H1 (cell line): ENCODE measurements around the gene RAD50. TPM values are rescaled to one million over a fixed set of nuclear protein-coding genes. Genes with fewer than 3 reads are reported as not detected.
A peak's percentile ranks its signal among the peaks of the same experiment; 100 is the strongest.

Source experiments
- CTCF ChIA-PET: fragments of 300-600 bp; sonication (Branson Sonifier 250); formaldehyde crosslinking; loops from one replicate; lab custom pipeline; 2021; ENCODE audit not compliant: partially characterized antibody; lab: Charles Lee
- POLR2A ChIA-PET: fragments of 300-600 bp; sonication (Branson Sonifier 250); formaldehyde crosslinking; loops from one replicate; lab custom pipeline; 2021; ENCODE audit warnings: inconsistent platforms; ENCODE audit not compliant: partially characterized antibody; lab: Charles Lee
- DNase-seq, 2 experiments: peaks; one replicate each; pipeline versions ENCODE4 v3.0.0 to v3.0.0-alpha.2; 2010 to 2022; ENCODE audit warnings: low spot score in 2 of 2, low read depth in 1 of 2, mixed read lengths in 1 of 2
- FAIRE-seq: peaks from 2 replicates; lab custom pipeline; 2011; peaks lifted over from hg19 to GRCh38; lab: Jason Lieb, UNC
- H2AFZ ChIP-seq: 2 replicates; pipeline ENCODE4 v1.8.1; 2012; ENCODE audit warnings: low read length, inconsistent platforms
- H2AK5ac ChIP-seq: 2 replicates; pipeline ENCODE4 v1.6.1; 2013; ENCODE audit warnings: low read depth, low read length
- H2BK120ac ChIP-seq: replicated peaks from 2 replicates; pipeline ENCODE3; 2013; ENCODE audit warnings: low read depth, low read length, inconsistent platforms
- H2BK12ac ChIP-seq: 2 replicates; pipeline ENCODE4 v1.6.1; 2013; ENCODE audit warnings: low read depth, low read length
- H2BK15ac ChIP-seq: 2 replicates; pipeline ENCODE4 v1.6.1; 2013; ENCODE audit warnings: low read length
- H2BK20ac ChIP-seq: 2 replicates; pipeline ENCODE4 v1.6.1; 2013; ENCODE audit warnings: low read length
- H2BK5ac ChIP-seq: 2 replicates; pipeline ENCODE4 v1.6.1; 2013; ENCODE audit warnings: low read depth, low read length
- H3K14ac ChIP-seq: 2 replicates; pipeline ENCODE4 v1.6.1; 2013; ENCODE audit warnings: inconsistent platforms; ENCODE audit not compliant: insufficient read length
- H3K18ac ChIP-seq: 2 replicates; pipeline ENCODE4 v1.6.1; 2013; ENCODE audit warnings: low read length; ENCODE audit errors: extremely low read depth
- H3K23ac ChIP-seq: 2 replicates; pipeline ENCODE4 v1.6.1; 2013; ENCODE audit warnings: inconsistent platforms; ENCODE audit not compliant: insufficient read length
- H3K23me2 ChIP-seq: 2 replicates; pipeline ENCODE4 v1.6.1; 2013; ENCODE audit warnings: low read depth, low read length
- H3K27ac ChIP-seq: 2 replicates; pipeline ENCODE4 v1.6.1; 2011; ENCODE audit warnings: low read depth, low read length, inconsistent platforms
- H3K27me3 ChIP-seq, 4 experiments: replicated peaks in 1 of 4; 1 replicate in 1 of 4; 2 replicates in 3 of 4; pipeline versions ENCODE4 v1.6.1 to v1.8.1; 2011 to 2013; ENCODE audit warnings: low read length in 3 of 4, mild to moderate bottlenecking in 3 of 4, inconsistent platforms in 2 of 4, mixed read lengths in 2 of 4, moderate library complexity in 1 of 4; ENCODE audit not compliant: control insufficient read depth in 3 of 4, insufficient read depth in 3 of 4; ENCODE audit errors: extremely low read depth in 1 of 4
- H3K36me3 ChIP-seq, 4 experiments: 2 replicates each; pipeline versions ENCODE4 v1.6.1 to v1.8.1; 2011 to 2013; ENCODE audit warnings: mild to moderate bottlenecking in 4 of 4, low read length in 3 of 4, moderate library complexity in 2 of 4, control low read depth in 1 of 4, inconsistent platforms in 1 of 4; ENCODE audit not compliant: insufficient read depth in 4 of 4, control insufficient read depth in 2 of 4
- H3K4ac ChIP-seq: replicated peaks from 2 replicates; pipeline ENCODE3; 2013; ENCODE audit warnings: low read length, low read depth, mixed read lengths, inconsistent platforms; ENCODE audit not compliant: insufficient read length
- H3K4me1 ChIP-seq, 4 experiments: replicated peaks in 1 of 4; 1 replicate in 1 of 4; 2 replicates in 3 of 4; pipeline versions ENCODE4 v1.6.1 to v1.8.1; 2011 to 2013; ENCODE audit warnings: low read length in 3 of 4, inconsistent platforms in 2 of 4, mixed read lengths in 1 of 4; ENCODE audit not compliant: insufficient read depth in 4 of 4, control insufficient read depth in 3 of 4
- H3K4me2 ChIP-seq, 2 experiments: 2 replicates each; pipeline versions ENCODE4 v1.6.1 to v1.8.1; 2011 to 2013; ENCODE audit warnings: low read depth in 2 of 2, low read length in 2 of 2, control low read depth in 1 of 2, inconsistent platforms in 1 of 2, mild to moderate bottlenecking in 1 of 2; ENCODE audit not compliant: insufficient read depth in 1 of 2
- H3K4me3 ChIP-seq, 4 experiments: fragments of 200-600, 300-600 bp in 1 of 4; sonication (generic), shearing (Covaris generic), sonication (Bioruptor Twin) in 1 of 4; 2 replicates each; pipeline versions ENCODE4 v1.5.1 to v1.8.1; 2011 to 2016; ENCODE audit warnings: low read length in 4 of 4, low read depth in 3 of 4, control low read depth in 2 of 4, inconsistent platforms in 2 of 4, mild to moderate bottlenecking in 2 of 4, mixed read lengths in 1 of 4, moderate library complexity in 1 of 4; ENCODE audit not compliant: insufficient read depth in 2 of 4; ENCODE audit errors: extremely low read depth in 1 of 4
- H3K56ac ChIP-seq: replicated peaks from 2 replicates; pipeline ENCODE3; 2013; ENCODE audit warnings: low read depth, mild to moderate bottlenecking, mixed read lengths, low read length, inconsistent platforms; ENCODE audit not compliant: insufficient read length
- H3K79me1 ChIP-seq: 2 replicates; pipeline ENCODE4 v1.6.1; 2013; ENCODE audit warnings: low read depth, low read length, control low read depth
- H3K79me2 ChIP-seq, 2 experiments: 2 replicates each; pipeline versions ENCODE4 v1.6.1 to v1.8.1; 2012 to 2013; ENCODE audit warnings: low read length in 2 of 2, mild to moderate bottlenecking in 2 of 2, inconsistent platforms in 1 of 2; ENCODE audit not compliant: insufficient read depth in 2 of 2, control insufficient read depth in 1 of 2
- H3K9ac ChIP-seq, 4 experiments: replicated peaks in 1 of 4; 1 replicate in 1 of 4; 2 replicates in 3 of 4; pipeline versions ENCODE4 v1.6.1 to v1.8.1; 2011 to 2013; ENCODE audit warnings: low read depth in 3 of 4, low read length in 3 of 4, control low read depth in 2 of 4, mild to moderate bottlenecking in 2 of 4, moderate library complexity in 2 of 4, inconsistent platforms in 1 of 4; ENCODE audit errors: extremely low read depth in 1 of 4
- H3K9me3 ChIP-seq, 2 experiments: 2 replicates each; pipeline versions ENCODE4 v1.6.1 to v1.8.1; 2012 to 2013; ENCODE audit warnings: mild to moderate bottlenecking in 2 of 2, moderate library complexity in 2 of 2, control low read depth in 1 of 2, inconsistent platforms in 1 of 2, low read depth in 1 of 2, low read length in 1 of 2, mixed read lengths in 1 of 2; ENCODE audit not compliant: insufficient read depth in 2 of 2
- H4K20me1 ChIP-seq, 2 experiments: replicated peaks in 1 of 2; 2 replicates each; pipeline versions ENCODE3 to v1.8.1; 2011 to 2013; ENCODE audit warnings: inconsistent platforms in 2 of 2, low read length in 2 of 2, mild to moderate bottlenecking in 1 of 2; ENCODE audit not compliant: insufficient read depth in 2 of 2, control insufficient read depth in 1 of 2
- H4K5ac ChIP-seq: 2 replicates; pipeline ENCODE4 v1.6.1; 2013; ENCODE audit warnings: low read length, low read depth, mixed read lengths, inconsistent platforms; ENCODE audit not compliant: insufficient read length
- H4K8ac ChIP-seq: 2 replicates; pipeline ENCODE4 v1.8.0; 2013; ENCODE audit warnings: mild to moderate bottlenecking, moderate library complexity, low read length, inconsistent platforms; ENCODE audit not compliant: insufficient read depth; ENCODE audit errors: extremely low read depth
- H4K91ac ChIP-seq: replicated peaks from 2 replicates; pipeline ENCODE3; 2013; ENCODE audit warnings: low read length, mixed read lengths, inconsistent platforms; ENCODE audit not compliant: insufficient read length
- ASH2L ChIP-seq: fragments of 200-600, 300-600 bp; sonication (generic); IDR thresholded peaks from one replicate; pipeline ENCODE4 v1.7.1; 2017; ENCODE audit warnings: low read length
- ATF3 ChIP-seq: IDR thresholded peaks from 2 replicates; pipeline ENCODE4 v1.6.1; 2011; ENCODE audit warnings: low read depth, mild to moderate bottlenecking, low read length; ENCODE audit not compliant: insufficient read depth
- BCL11A ChIP-seq, 2 experiments: IDR thresholded peaks; one replicate each; pipeline ENCODE4 v1.6.1; 2011; ENCODE audit warnings: low read depth in 2 of 2, low read length in 2 of 2, mild to moderate bottlenecking in 2 of 2
- CBX8 ChIP-seq: fragments of 300-800, 300-1000 bp; sonication (generic); IDR thresholded peaks from 2 replicates; pipeline ENCODE4 v1.7.1; 2016; ENCODE audit warnings: low read depth, low read length, borderline replicate concordance
- CHD1 ChIP-seq: IDR thresholded peaks from 2 replicates; pipeline ENCODE4 v1.6.1; 2012; ENCODE audit warnings: low read depth, low read length, improper control_type of control experiment
- E2F6 ChIP-seq: IDR thresholded peaks from 2 replicates; pipeline ENCODE4 v1.6.1; 2012; ENCODE audit warnings: inconsistent platforms
- JUN ChIP-seq: IDR thresholded peaks from 2 replicates; pipeline ENCODE4 v1.6.1; 2011; ENCODE audit warnings: low read depth, mild to moderate bottlenecking, improper control_type of control experiment, low read length
- NANOG ChIP-seq: IDR thresholded peaks from 2 replicates; pipeline ENCODE4 v1.6.1; 2011; ENCODE audit warnings: low read length, low read depth, mild to moderate bottlenecking, inconsistent platforms; ENCODE audit not compliant: insufficient read depth, poor library complexity, severe bottlenecking
- TEAD4 ChIP-seq: IDR thresholded peaks from 2 replicates; pipeline ENCODE4 v1.6.1; 2012; ENCODE audit warnings: low read depth, low read length, inconsistent platforms, mixed read lengths
- ZNF274 ChIP-seq: IDR thresholded peaks from 2 replicates; pipeline ENCODE4 v1.7.0; 2012; ENCODE audit warnings: low read length, borderline replicate concordance; ENCODE audit errors: extremely low read depth
- WGBS, 2 experiments: shearing (Covaris generic) in 1 of 2; methylation state at CpG; one replicate each; pipeline versions ENCODE4 v1.1.6 to v1.1.7; 2013 to 2015; ENCODE audit warnings: low lambda C conversion rate in 2 of 2, mixed read lengths in 2 of 2, inconsistent platforms in 1 of 2, low coverage in 1 of 2, missing lambda C conversion rate in 1 of 2; ENCODE audit not compliant: insufficient replicate concordance in 2 of 2, insufficient coverage in 1 of 2, insufficient read length in 1 of 2; ENCODE audit errors: extremely low coverage in 1 of 2, missing lambda C conversion rate in 1 of 2; 5-methylcytosine and 5-hydroxymethylcytosine counted together
- polyA plus RNA-seq, 7 experiments: library from polyadenylated mRNA; depleted of rRNA in 3 of 7; stranded (reverse) in 5 of 7; unstranded in 2 of 7; fragments of >200 nt in 5 of 7; fragments of 200-250 nt in 2 of 7; gene quantifications; 1 replicate in 5 of 7; 2 replicates in 1 of 7; 4 replicates in 1 of 7; pipeline versions ENCODE4 v1.2.1 to v1.2.3, GENCODE V29; 2011 to 2013; ENCODE audit warnings: missing spikeins in 2 of 7, mixed read lengths in 2 of 7
- total RNA-seq: library from RNA; stranded (reverse); fragmentation: NEBNext Ultra II Directional; extraction: Animal tissue kit (Norgen Biotek cat#: 25700); gene quantifications from 2 replicates; pipeline ENCODE4 v1.2.1, GENCODE V29; 2021

Gene RAD50
- total and polyA plus RNA-seq, 2 of the 8 experiments (the other 6 are each of a cell fraction or from before 2014, with no cell fraction given): 10.1 to 39.4 TPM

GRCh38 chr5:132655821-132656773 is 99.3 kb downstream of the RAD50 start:
- peaks cover 0 to 1% of the 10 kb centered on the region in 2 experiments for H4K20me1 ChIP-seq
- H2BK5ac ChIP-seq: no peak overlapping the region
- H3K14ac ChIP-seq: no peak overlapping the region
- DNase-seq (peak in 1 of 2 experiments; percentile 72), FAIRE-seq (no peak)
- peak overlapping the region; percentile 60; the same call in 1 of the 2 replicates for H3K18ac ChIP-seq
- WGBS, 2 experiments: 10% methylated on average over 58 of the region's 92 CpGs; no CpG with 5 or more reads in 1 of the 2 experiments
- H3K9ac ChIP-seq: no peak overlapping the region
- peak overlapping the region; percentile 59 to 67 for H3K4me2 ChIP-seq
- H2BK15ac ChIP-seq: no peak overlapping the region
- H3K27me3 ChIP-seq: peaks cover 10 to 40% (median 31%) of the 10 kb centered on the region in 4 experiments
- no peaks in the 10 kb centered on the region; a peak in 1 of 4 replicates for H3K9me3 ChIP-seq
- H3K79me2 ChIP-seq: no peaks in the 10 kb centered on the region
- no peak overlapping the region for H3K27ac ChIP-seq
- peak overlapping the region; percentile 11 to 57 (median 22); a peak in 7 of 8 replicates for H3K4me3 ChIP-seq
- no peak overlapping the region for H3K23ac ChIP-seq
- H3K56ac ChIP-seq: no peak overlapping the region
- H2BK120ac ChIP-seq: no peak overlapping the region
- no peak overlapping the region for H4K5ac ChIP-seq
- H3K4me1 ChIP-seq: peaks cover 0 to 8% (median under 1%) of the 10 kb centered on the region in 4 experiments; a peak in 4 of 7 replicates
- H4K8ac ChIP-seq: peak overlapping the region; percentile 76
- no peaks in the 10 kb centered on the region for H3K36me3 ChIP-seq
- H3K79me1 ChIP-seq: no peaks in the 10 kb centered on the region
- no peak overlapping the region for H2AK5ac ChIP-seq
- ChIA-PET CTCF (no interaction called here), POLR2A (no interaction called here)
- peak overlapping the region; percentile 19; the same call in 1 of the 2 replicates for H2AFZ ChIP-seq
- H2BK20ac ChIP-seq: no peak overlapping the region
- no peak overlapping the region for H4K91ac ChIP-seq
- H2BK12ac ChIP-seq: no peak overlapping the region
- H3K4ac ChIP-seq: no peak overlapping the region
- peaks cover 2% of the 10 kb centered on the region; the same call in 1 of the 2 replicates for H3K23me2 ChIP-seq
- TF ChIP-seq JUN (no peak), NANOG (no peak), E2F6 (peak; percentile 95), TEAD4 (no peak), CBX8 (no peak), ATF3 (no peak), CHD1 (no peak), BCL11A (IDR thresholded peaks at IDR 0.05; ENCODE audit: low read depth in 2 of 2, low read length in 2 of 2) (no peak), ASH2L (peak; percentile 37), ZNF274 (no peak)
